GM12878 (cell line): Measurements from ENCODE around the gene ACVR1B. TPM values are rescaled to one million over a fixed set of nuclear protein-coding genes. Genes with fewer than 3 reads are reported as not detected.

Experiments used
- ATAC-seq: fragments of 200-7000 bp; cut with Tn5 transposase; 3 replicates; pipeline ENCODE4 v1.9.1; 2020; ENCODE audit warnings: mild to moderate bottlenecking, moderate library complexity
- BruUV-seq: library from RNA; stranded (reverse); fragments of 400-500 nt; replicated peaks from 2 replicates; lab custom pipeline; 2021; lab: Mats Ljungman, UMichigan
- CTCF ChIA-PET: fragments of 300-600 bp; sonication (Branson Sonifier 250); formaldehyde crosslinking; extraction: SDS; loops from one replicate; lab custom pipeline; 2021; ENCODE audit warnings: inconsistent platforms; lab: Yijun Ruan, JAX
- POLR2A ChIA-PET: fragments of 350-600 bp; formaldehyde crosslinking; extraction: SDS; loops from one replicate; lab custom pipeline; 2021; ENCODE audit warnings: inconsistent platforms; lab: Charles Lee
- RAD21 ChIA-PET: fragments of 300-600 bp; sonication (Branson Sonifier 250); formaldehyde crosslinking; loops from one replicate; lab custom pipeline; 2023; ENCODE audit warnings: antibody characterized with exemption; ENCODE audit not compliant: unreplicated experiment; lab: Charles Lee
- SMC1A ChIA-PET: fragments of 300-600 bp; sonication (Branson Sonifier 250); formaldehyde crosslinking; loops from one replicate; lab custom pipeline; 2023; ENCODE audit not compliant: unreplicated experiment, uncharacterized antibody; lab: Charles Lee
- DNase-seq: peaks from one replicate; pipeline ENCODE4 v3.0.0-alpha.2; 2011; ENCODE audit warnings: low read depth, low spot score
- FAIRE-seq: peaks from 3 replicates; lab custom pipeline; 2011; peaks lifted over from hg19 to GRCh38; lab: Jason Lieb, UNC
- H2AFZ ChIP-seq: 2 replicates; pipeline ENCODE4 v1.6.0; 2011; ENCODE audit warnings: low read depth, low read length, control low read depth; ENCODE audit not compliant: control insufficient read depth
- H3K27ac ChIP-seq: 2 replicates; pipeline ENCODE4 v1.5.1; 2011; ENCODE audit warnings: control low read depth; ENCODE audit not compliant: control insufficient read depth, insufficient read depth
- H3K27me3 ChIP-seq, 2 experiments: replicated peaks in 1 of 2; 2 replicates each; pipeline versions ENCODE4 v1.6.0 to v1.6.1; 2011; ENCODE audit warnings: low read length in 1 of 2; ENCODE audit not compliant: control insufficient read depth in 2 of 2, insufficient read depth in 2 of 2
- H3K36me3 ChIP-seq, 2 experiments: 2 replicates each; pipeline ENCODE4 v1.5.1; 2011; ENCODE audit warnings: low read length in 1 of 2; ENCODE audit not compliant: control insufficient read depth in 2 of 2, insufficient read depth in 2 of 2
- H3K4me1 ChIP-seq: 2 replicates; pipeline ENCODE4 v1.6.1; 2011; ENCODE audit warnings: mild to moderate bottlenecking, low read length, moderate library complexity, mixed read lengths; ENCODE audit not compliant: control insufficient read depth, insufficient read depth
- H3K4me2 ChIP-seq: 2 replicates; pipeline ENCODE4 v1.6.0; 2011; ENCODE audit warnings: control low read depth; ENCODE audit not compliant: control insufficient read depth, insufficient read depth
- H3K4me3 ChIP-seq: fragments of 200-600 bp; sonication (generic); 2 replicates; pipeline ENCODE4 v1.5.1; 2016
- H3K79me2 ChIP-seq: 2 replicates; pipeline ENCODE4 v1.6.0; 2011; ENCODE audit warnings: low read length; ENCODE audit not compliant: control insufficient read depth, insufficient read depth
- H3K9ac ChIP-seq: 2 replicates; pipeline ENCODE4 v1.8.0; 2011; ENCODE audit warnings: low read length, control low read depth, mixed read lengths; ENCODE audit not compliant: control insufficient read depth, insufficient read depth
- H3K9me3 ChIP-seq: replicated peaks from 3 replicates; pipeline ENCODE4 v1.5.1; 2011; ENCODE audit warnings: mild to moderate bottlenecking, low read length; ENCODE audit not compliant: control insufficient read depth, insufficient read depth
- H4K20me1 ChIP-seq: 2 replicates; pipeline ENCODE4 v1.6.0; 2011; ENCODE audit not compliant: control insufficient read depth, insufficient read depth
- ATF3 ChIP-seq: IDR thresholded peaks from 2 replicates; pipeline ENCODE4 v1.6.1; 2011; ENCODE audit warnings: low read depth, mild to moderate bottlenecking, low read length, moderate library complexity, borderline replicate concordance; ENCODE audit errors: extremely low read depth
- BHLHE40 ChIP-seq, 2 experiments: fragments of 450-650 bp in 1 of 2; IDR thresholded peaks; 2 replicates each; pipeline ENCODE4 v1.6.1; 2011 to 2017; ENCODE audit warnings: low read depth in 2 of 2, borderline replicate concordance in 1 of 2, improper control_type of control experiment in 1 of 2, low read length in 1 of 2, mild to moderate bottlenecking in 1 of 2
- CBFB ChIP-seq: IDR thresholded peaks from 2 replicates; pipeline ENCODE4 v1.6.1; 2016; ENCODE audit warnings: antibody characterized with exemption, low read depth
- CBX3 ChIP-seq: fragments of 200-600 bp; sonication (generic); IDR thresholded peaks from 2 replicates; pipeline ENCODE4 v1.6.1; 2016; ENCODE audit warnings: low read depth, borderline replicate concordance
- FOS ChIP-seq: IDR thresholded peaks from 3 replicates; pipeline ENCODE4 v1.6.1; 2011; ENCODE audit warnings: borderline replicate concordance; ENCODE audit not compliant: insufficient read length; ENCODE audit errors: extremely low read depth
- GATAD2B ChIP-seq: fragments of 450-650 bp; conservative IDR thresholded peaks from 2 replicates; pipeline ENCODE4 v1.6.1; 2017; ENCODE audit warnings: low read depth, mild to moderate bottlenecking, moderate library complexity
- LARP7 ChIP-seq: fragments of 450-650 bp; IDR thresholded peaks from 2 replicates; pipeline ENCODE4 v1.6.1; 2017; ENCODE audit warnings: mild to moderate bottlenecking
- MEF2A ChIP-seq: IDR thresholded peaks from 2 replicates; pipeline ENCODE4 v1.6.1; 2011; ENCODE audit warnings: low read depth, mild to moderate bottlenecking, low read length, moderate library complexity; ENCODE audit not compliant: insufficient read depth
- NKRF ChIP-seq: fragments of 450-650 bp; conservative IDR thresholded peaks from 2 replicates; pipeline ENCODE4 v1.6.1; 2017; ENCODE audit warnings: mild to moderate bottlenecking, moderate library complexity
- POLR2AphosphoS5 ChIP-seq: IDR thresholded peaks from 2 replicates; pipeline ENCODE4 v1.6.1; 2011; ENCODE audit warnings: mild to moderate bottlenecking, low read length, inconsistent platforms
- PRDM15 ChIP-seq: fragments of 450-650 bp; formaldehyde crosslinking; IDR thresholded peaks from 2 replicates; pipeline ENCODE4 v1.4.0; 2020; ENCODE audit warnings: mild to moderate bottlenecking, moderate library complexity
- ZBTB4 ChIP-seq: fragments of 450-650 bp; formaldehyde crosslinking; IDR thresholded peaks from 2 replicates; pipeline ENCODE4 v1.4.0; 2022; ENCODE audit warnings: mild to moderate bottlenecking, moderate library complexity
- WGBS: methylation state at CpG from one replicate; pipeline ENCODE4 v1.1.6; 2016; ENCODE audit warnings: low lambda C conversion rate; ENCODE audit not compliant: insufficient replicate concordance, insufficient coverage; ENCODE audit errors: missing lambda C conversion rate; 5-methylcytosine and 5-hydroxymethylcytosine counted together
- in situ Hi-C: fragments of 300-500 bp; cut with MboI; formaldehyde crosslinking; loops from 9 replicates; pipeline ENCODE4 v1.14.3; 2018; ENCODE audit warnings: mixed read lengths
- intact Hi-C: fragments of 100-400 bp; cut with micrococcal nuclease; formaldehyde crosslinking; loops from one replicate; pipeline ENCODE4 v1.14.2; 2022; ENCODE audit not compliant: unreplicated experiment
- polyA plus RNA-seq, 11 experiments: library from polyadenylated mRNA; depleted of rRNA in 4 of 11; unstranded in 6 of 11; stranded (reverse) in 5 of 11; fragments of >200 nt; fragmentation: Nextera tagmentation in 4 of 11; fragmentation: Illumina TruSeq in 1 of 11; extraction: Ambion mirVana in 4 of 11; extraction: Trizol in 1 of 11; gene quantifications; 1 replicate in 1 of 11; 2 replicates in 10 of 11; pipeline versions ENCODE4 v1.2.1 to v1.2.3, GENCODE V29; 2011 to 2016; ENCODE audit warnings: inconsistent platforms in 2 of 11, missing spikeins in 2 of 11, low read depth in 1 of 11
- total RNA-seq, 4 experiments: library from RNA; depleted of rRNA in 3 of 4; stranded (reverse); fragments of >200 nt in 3 of 4; fragmentation: Illumina TruSeq in 1 of 4; extraction: Trizol in 1 of 4; gene quantifications; 2 replicates each; pipeline versions ENCODE4 v1.2.1 to v1.2.3, GENCODE V29; 2013 to 2021

Gene ACVR1B
- total and polyA plus RNA-seq, 10 of the 15 experiments (the other 5 are each of a cell fraction or from before 2014, with no cell fraction given), result 0.02 to 0.69 (median 0.16) TPM; not detected in 2

GRCh38 chr12:51917746-51918453 is 33.6 kb upstream of the ACVR1B start (continued):
- TF ChIP-seq ZBTB4 (CRISPR knock-in tag) (no peak), POLR2AphosphoS5 (no peak), PRDM15 (CRISPR knock-in tag) (no peak)
- TF ChIP-seq, all 136 proteins: peak for 0

GRCh38 chr12:51920046-51920445 is 31.5 kb upstream of the ACVR1B start:
- Histone ChIP-seq H3K9ac (no peak overlapping the region), H3K4me1 (peaks cover 24% of the 10 kb centered on the region), H3K36me3 (no peaks in the 10 kb centered on the region), H3K9me3 (no peaks in the 10 kb centered on the region), H3K4me2 (no peak overlapping the region), H3K79me2 (no peaks in the 10 kb centered on the region), H4K20me1 (no peaks in the 10 kb centered on the region), H3K4me3 (no peak overlapping the region), H2AFZ (no peak overlapping the region), H3K27ac (no peak overlapping the region), H3K27me3 (no peaks in the 10 kb centered on the region)
- DNase-seq, result no peak
- ChIA-PET POLR2A (interaction anchor here (0.6 kb wide), 1 partner anchor 62 kb away, joined by 5 read pairs; no protein-coding TSS in a partner anchor), CTCF (no interaction called here), SMC1A (no interaction called here), RAD21 (no interaction called here)
- intact Hi-C loops (no loop called here), in situ Hi-C loops (no loop called here)
- no peak for ATAC-seq
- no peak for FAIRE-seq
- 48% methylated on average over 2 of the region's 2 CpGs for WGBS
- BruUV-seq, result no TSS peak
- no peak for TF ChIP-seq BHLHE40 (IDR thresholded peaks at IDR 0.05; ENCODE audit: borderline replicate concordance in 1 of 2, low read depth in 2 of 2, low read length in 1 of 2)
- TF ChIP-seq CBX3, result no peak
- no peak for TF ChIP-seq MEF2A
- no peak for TF ChIP-seq CBFB
- TF ChIP-seq GATAD2B, result no peak
- TF ChIP-seq FOS, result no peak
- no peak for TF ChIP-seq ATF3
- TF ChIP-seq NKRF, result no peak
- no peak for TF ChIP-seq LARP7
